Coronary artery (tissue), 2 donors: ENCODE results near the gene MGST2.
"Not testable (repeated sequence)": the region's sequence is repeated elsewhere in the genome, so short reads cannot be mapped to it uniquely, and the experiment has no call there.

Experiments
- DNase-seq: peaks from one replicate; pipeline ENCODE4 v3.0.0-alpha.2; 2017; ENCODE audit warnings: low spot score
- H3K27ac ChIP-seq, 2 donors: fragments of 200-600 bp; sonication (generic); one replicate each; pipeline ENCODE4 v1.5.1; 2016 to 2019
- H3K4me3 ChIP-seq: fragments of 200-600 bp; sonication (generic); 2 replicates; pipeline ENCODE4 v1.5.1; 2016; ENCODE audit warnings: mild to moderate bottlenecking, moderate library complexity
- CTCF ChIP-seq: fragments of 200-600 bp; sonication (generic); IDR thresholded peaks from one replicate; pipeline ENCODE4 v1.5.1; 2019; ENCODE audit warnings: antibody characterized with exemption

The MGST2 gene

GRCh38 chr4:139689093-139689722 is 23.6 kb downstream of the MGST2 start:
- TF ChIP-seq CTCF = no peak
- no peak for DNase-seq
- Histone ChIP-seq H3K4me3 (no peak overlapping the region), H3K27ac (no peak overlapping the region)

- no peak for TF ChIP-seq CTCF
- DNase-seq = no peak
- Histone ChIP-seq H3K4me3 (no peak overlapping the region), H3K27ac (no peak overlapping the region)
Observed at GRCh38 chr4:139690419-139690818, 24.8 kb downstream of the MGST2 start.

- TF ChIP-seq CTCF = no peak
Observed at GRCh38 chr4:139692309-139693012, 26.8 kb downstream of the MGST2 start.

GRCh38 chr4:139694522-139695107 is 29.0 kb downstream of the MGST2 start:
- no peak overlapping the region for H3K27ac ChIP-seq
- no peak for DNase-seq
- no peak for TF ChIP-seq CTCF
- no peak overlapping the region for H3K4me3 ChIP-seq

More at GRCh38 chr4:139692309-139693012, 26.8 kb downstream of the MGST2 start:
- Histone ChIP-seq H3K27ac (no peak overlapping the region), H3K4me3 (no peak overlapping the region)
- no peak for DNase-seq

- TF ChIP-seq CTCF = no peak
- Histone ChIP-seq H3K27ac (no peak overlapping the region), H3K4me3 (no peak overlapping the region)
- no peak for DNase-seq
Observed at GRCh38 chr4:139696491-139696890, 30.9 kb downstream of the MGST2 start.

GRCh38 chr4:139698167-139698925 is 32.7 kb downstream of the MGST2 start:
- DNase-seq, H3K27ac ChIP-seq: not testable (repeated sequence)

GRCh38 chr4:139700568-139700967 is 34.9 kb downstream of the MGST2 start:
- Histone ChIP-seq H3K4me3 (no peak overlapping the region), H3K27ac (no peak overlapping the region)
- TF ChIP-seq CTCF = no peak
- DNase-seq = no peak

More at GRCh38 chr4:139698167-139698925, 32.7 kb downstream of the MGST2 start:
- H3K4me3 ChIP-seq = not testable (repeated sequence)
